Neural cell (in vitro differentiated cells): ENCODE measurements around the gene AGPAT3. TPM values are rescaled to one million over a fixed set of nuclear protein-coding genes. Genes with fewer than 3 reads are reported as not detected.

Experiments
- H2AFZ ChIP-seq: fragments of 200-600, 300-800 bp; sonication (generic), shearing (Covaris generic); 2 replicates; pipeline ENCODE4 v1.6.0; 2014; ENCODE audit warnings: low read depth, mild to moderate bottlenecking, antibody characterized with exemption, low read length, moderate library complexity
- H3F3A ChIP-seq: fragments of 200-600 bp; shearing (Covaris generic); 2 replicates; pipeline ENCODE4 v1.6.1; 2016; ENCODE audit warnings: mild to moderate bottlenecking, moderate library complexity, mixed read lengths, antibody characterized with exemption, low read length; ENCODE audit not compliant: insufficient read depth, poor library complexity, severe bottlenecking
- H3K27ac ChIP-seq: fragments of 200-600, 300-800 bp; sonication (generic), shearing (Covaris generic); 2 replicates; pipeline ENCODE4 v1.5.1; 2014; ENCODE audit warnings: mild to moderate bottlenecking, low read length, moderate library complexity
- H3K27me3 ChIP-seq: fragments of 300-800, 200-600 bp; sonication (generic), shearing (Covaris generic); 2 replicates; pipeline ENCODE4 v1.6.0; 2014; ENCODE audit warnings: mild to moderate bottlenecking, low read depth, low read length, moderate library complexity; ENCODE audit not compliant: insufficient read depth
- H3K36me3 ChIP-seq: fragments of 300-800, 200-600 bp; sonication (generic), shearing (Covaris generic); 2 replicates; pipeline ENCODE4 v1.5.1; 2014; ENCODE audit warnings: mild to moderate bottlenecking, antibody characterized with exemption, low read length, moderate library complexity; ENCODE audit not compliant: insufficient read depth
- H3K4me2 ChIP-seq: fragments of 300-800, 200-600 bp; sonication (generic), shearing (Covaris generic); 2 replicates; pipeline ENCODE4 v1.6.0; 2014; ENCODE audit warnings: mild to moderate bottlenecking, low read length
- H3K4me3 ChIP-seq: fragments of 300-800, 200-600 bp; sonication (generic), shearing (Covaris generic); 2 replicates; pipeline ENCODE4 v1.5.1; 2014; ENCODE audit warnings: mild to moderate bottlenecking, low read length, moderate library complexity
- H3K79me2 ChIP-seq: fragments of 200-600 bp; shearing (Covaris generic); replicated peaks from 2 replicates; pipeline ENCODE4 v1.6.0; 2014; ENCODE audit warnings: mild to moderate bottlenecking, low read length, moderate library complexity; ENCODE audit not compliant: insufficient read depth
- H3K9ac ChIP-seq: fragments of 300-800, 200-600 bp; sonication (generic), shearing (Covaris generic); 2 replicates; pipeline ENCODE4 v1.6.1; 2016; ENCODE audit warnings: mild to moderate bottlenecking, low read length, mixed read lengths
- H3K9me2 ChIP-seq: fragments of 200-600 bp; shearing (Covaris generic); 2 replicates; pipeline ENCODE4 v1.6.1; 2016; ENCODE audit warnings: mild to moderate bottlenecking, low read length, mixed read lengths; ENCODE audit not compliant: insufficient read depth
- H3K9me3 ChIP-seq: fragments of 200-600, 300-800 bp; sonication (generic), shearing (Covaris generic); 2 replicates; pipeline ENCODE4 v1.6.1; 2016; ENCODE audit warnings: mild to moderate bottlenecking, mixed run types, low read length, moderate library complexity, mixed read lengths
- H4K20me1 ChIP-seq: fragments of 200-600 bp; shearing (Covaris generic); 2 replicates; pipeline ENCODE4 v1.6.1; 2016; ENCODE audit warnings: mild to moderate bottlenecking, mixed run types; ENCODE audit not compliant: insufficient read depth
- EP300 ChIP-seq: fragments of 450-650 bp; conservative IDR thresholded peaks from 2 replicates; pipeline ENCODE4 v1.6.1; 2014; ENCODE audit warnings: antibody characterized with exemption, mild to moderate bottlenecking, moderate library complexity; ENCODE audit not compliant: poor library complexity, severe bottlenecking
- EZH2 ChIP-seq: fragments of 200-600, 300-800 bp; shearing (Covaris generic), sonication (generic); IDR thresholded peaks from 2 replicates; pipeline ENCODE4 v1.6.1; 2014; ENCODE audit warnings: antibody characterized with exemption, low read length, borderline replicate concordance, mild to moderate bottlenecking; ENCODE audit not compliant: insufficient read depth, poor library complexity, severe bottlenecking
- MXI1 ChIP-seq: fragments of 450-650 bp; conservative IDR thresholded peaks from 2 replicates; pipeline ENCODE4 v1.6.1; 2014; ENCODE audit warnings: antibody characterized with exemption, mild to moderate bottlenecking; ENCODE audit not compliant: poor library complexity, severe bottlenecking
- POLR2AphosphoS5 ChIP-seq: IDR thresholded peaks from 2 replicates; pipeline ENCODE4 v1.6.1; 2012
- RAD21 ChIP-seq: fragments of 450-650 bp; conservative IDR thresholded peaks from 2 replicates; pipeline ENCODE4 v1.6.1; 2014; ENCODE audit warnings: antibody characterized with exemption, mild to moderate bottlenecking, moderate library complexity
- SMC3 ChIP-seq: fragments of 450-650 bp; conservative IDR thresholded peaks from 2 replicates; pipeline ENCODE4 v1.6.1; 2014; ENCODE audit warnings: antibody characterized with exemption, mild to moderate bottlenecking, moderate library complexity; ENCODE audit not compliant: poor library complexity
- TAF1 ChIP-seq: IDR thresholded peaks from 2 replicates; pipeline ENCODE4 v1.6.1; 2012; ENCODE audit warnings: low read depth
- polyA plus RNA-seq: library from polyadenylated mRNA; depleted of rRNA; stranded (reverse); fragments of >200 nt; gene quantifications from 2 replicates; pipeline ENCODE4 v1.2.3, GENCODE V29; 2014
- TF ChIP-seq, protein P1 (sequence below): fragments of 450-650 bp; IDR thresholded peaks from 2 replicates; pipeline ENCODE4 v1.5.1; 2014; ENCODE audit warnings: antibody characterized with exemption, mild to moderate bottlenecking, moderate library complexity; ENCODE audit not compliant: poor library complexity, severe bottlenecking
- TF ChIP-seq, protein P2 (sequence below): IDR thresholded peaks from 2 replicates; pipeline ENCODE4 v1.6.1; 2012; ENCODE audit warnings: borderline replicate concordance

The AGPAT3 gene
- polyA plus RNA-seq, 1 donor from 2014 or later = 8.4 TPM

DNA sequence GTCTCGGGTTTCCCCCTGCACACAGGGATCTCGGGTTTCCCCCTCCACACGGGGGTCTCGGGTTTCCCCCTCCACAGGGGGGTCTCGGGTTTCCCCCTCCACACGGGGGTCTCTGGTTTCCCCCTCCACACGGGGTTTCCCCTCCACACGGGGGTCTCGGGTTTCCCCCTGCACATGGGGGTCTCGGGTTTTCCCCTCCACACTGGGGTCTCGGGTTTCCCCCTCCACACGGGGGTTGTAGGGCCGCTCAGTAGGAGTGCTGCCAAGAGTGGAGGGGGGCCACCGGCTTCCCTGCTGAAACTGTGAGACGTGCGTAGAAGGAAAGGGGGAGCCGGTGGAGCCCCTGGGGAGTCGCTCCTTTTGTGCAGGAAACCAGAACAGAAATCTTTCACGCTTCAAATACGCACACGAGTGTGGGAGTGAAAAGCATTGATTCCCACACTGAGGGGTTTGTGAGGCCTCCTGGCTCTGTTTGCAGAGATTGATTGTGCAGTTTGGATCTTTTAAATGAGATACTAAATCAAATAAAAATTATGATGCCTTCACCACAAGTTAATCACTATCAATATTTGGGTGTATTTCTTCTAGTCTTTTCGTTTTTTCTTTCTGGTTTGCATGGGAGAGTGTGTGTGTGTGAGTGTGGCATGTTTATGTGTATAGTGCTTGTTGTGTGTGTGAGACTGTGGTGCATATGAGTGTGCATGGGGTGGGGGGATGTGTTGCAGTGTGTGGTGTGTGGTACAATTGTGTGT lies 92.8 kb downstream of the AGPAT3 start:
- Histone ChIP-seq H3K4me3 (no peak overlapping the region), H3K9ac (no peak overlapping the region), H3K9me3 (no peaks in the 10 kb centered on the region), H3K9me2 (no peaks in the 10 kb centered on the region), H3K27ac (no peak overlapping the region), H3F3A (no peaks in the 10 kb centered on the region), H3K4me2 (no peak overlapping the region), H3K27me3 (no peaks in the 10 kb centered on the region), H2AFZ (no peak overlapping the region), H4K20me1 (no peaks in the 10 kb centered on the region), H3K36me3 (no peaks in the 10 kb centered on the region), H3K79me2 (no peaks in the 10 kb centered on the region)
- TF ChIP-seq, protein P1, sequence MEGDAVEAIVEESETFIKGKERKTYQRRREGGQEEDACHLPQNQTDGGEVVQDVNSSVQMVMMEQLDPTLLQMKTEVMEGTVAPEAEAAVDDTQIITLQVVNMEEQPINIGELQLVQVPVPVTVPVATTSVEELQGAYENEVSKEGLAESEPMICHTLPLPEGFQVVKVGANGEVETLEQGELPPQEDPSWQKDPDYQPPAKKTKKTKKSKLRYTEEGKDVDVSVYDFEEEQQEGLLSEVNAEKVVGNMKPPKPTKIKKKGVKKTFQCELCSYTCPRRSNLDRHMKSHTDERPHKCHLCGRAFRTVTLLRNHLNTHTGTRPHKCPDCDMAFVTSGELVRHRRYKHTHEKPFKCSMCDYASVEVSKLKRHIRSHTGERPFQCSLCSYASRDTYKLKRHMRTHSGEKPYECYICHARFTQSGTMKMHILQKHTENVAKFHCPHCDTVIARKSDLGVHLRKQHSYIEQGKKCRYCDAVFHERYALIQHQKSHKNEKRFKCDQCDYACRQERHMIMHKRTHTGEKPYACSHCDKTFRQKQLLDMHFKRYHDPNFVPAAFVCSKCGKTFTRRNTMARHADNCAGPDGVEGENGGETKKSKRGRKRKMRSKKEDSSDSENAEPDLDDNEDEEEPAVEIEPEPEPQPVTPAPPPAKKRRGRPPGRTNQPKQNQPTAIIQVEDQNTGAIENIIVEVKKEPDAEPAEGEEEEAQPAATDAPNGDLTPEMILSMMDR = no peak
- TF ChIP-seq EP300 (no peak), MXI1 (no peak), SMC3 (no peak), EZH2 (no peak), RAD21 (no peak), POLR2AphosphoS5 (no peak)
- TF ChIP-seq, protein P2, sequence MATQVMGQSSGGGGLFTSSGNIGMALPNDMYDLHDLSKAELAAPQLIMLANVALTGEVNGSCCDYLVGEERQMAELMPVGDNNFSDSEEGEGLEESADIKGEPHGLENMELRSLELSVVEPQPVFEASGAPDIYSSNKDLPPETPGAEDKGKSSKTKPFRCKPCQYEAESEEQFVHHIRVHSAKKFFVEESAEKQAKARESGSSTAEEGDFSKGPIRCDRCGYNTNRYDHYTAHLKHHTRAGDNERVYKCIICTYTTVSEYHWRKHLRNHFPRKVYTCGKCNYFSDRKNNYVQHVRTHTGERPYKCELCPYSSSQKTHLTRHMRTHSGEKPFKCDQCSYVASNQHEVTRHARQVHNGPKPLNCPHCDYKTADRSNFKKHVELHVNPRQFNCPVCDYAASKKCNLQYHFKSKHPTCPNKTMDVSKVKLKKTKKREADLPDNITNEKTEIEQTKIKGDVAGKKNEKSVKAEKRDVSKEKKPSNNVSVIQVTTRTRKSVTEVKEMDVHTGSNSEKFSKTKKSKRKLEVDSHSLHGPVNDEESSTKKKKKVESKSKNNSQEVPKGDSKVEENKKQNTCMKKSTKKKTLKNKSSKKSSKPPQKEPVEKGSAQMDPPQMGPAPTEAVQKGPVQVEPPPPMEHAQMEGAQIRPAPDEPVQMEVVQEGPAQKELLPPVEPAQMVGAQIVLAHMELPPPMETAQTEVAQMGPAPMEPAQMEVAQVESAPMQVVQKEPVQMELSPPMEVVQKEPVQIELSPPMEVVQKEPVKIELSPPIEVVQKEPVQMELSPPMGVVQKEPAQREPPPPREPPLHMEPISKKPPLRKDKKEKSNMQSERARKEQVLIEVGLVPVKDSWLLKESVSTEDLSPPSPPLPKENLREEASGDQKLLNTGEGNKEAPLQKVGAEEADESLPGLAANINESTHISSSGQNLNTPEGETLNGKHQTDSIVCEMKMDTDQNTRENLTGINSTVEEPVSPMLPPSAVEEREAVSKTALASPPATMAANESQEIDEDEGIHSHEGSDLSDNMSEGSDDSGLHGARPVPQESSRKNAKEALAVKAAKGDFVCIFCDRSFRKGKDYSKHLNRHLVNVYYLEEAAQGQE = no peak

DNA sequence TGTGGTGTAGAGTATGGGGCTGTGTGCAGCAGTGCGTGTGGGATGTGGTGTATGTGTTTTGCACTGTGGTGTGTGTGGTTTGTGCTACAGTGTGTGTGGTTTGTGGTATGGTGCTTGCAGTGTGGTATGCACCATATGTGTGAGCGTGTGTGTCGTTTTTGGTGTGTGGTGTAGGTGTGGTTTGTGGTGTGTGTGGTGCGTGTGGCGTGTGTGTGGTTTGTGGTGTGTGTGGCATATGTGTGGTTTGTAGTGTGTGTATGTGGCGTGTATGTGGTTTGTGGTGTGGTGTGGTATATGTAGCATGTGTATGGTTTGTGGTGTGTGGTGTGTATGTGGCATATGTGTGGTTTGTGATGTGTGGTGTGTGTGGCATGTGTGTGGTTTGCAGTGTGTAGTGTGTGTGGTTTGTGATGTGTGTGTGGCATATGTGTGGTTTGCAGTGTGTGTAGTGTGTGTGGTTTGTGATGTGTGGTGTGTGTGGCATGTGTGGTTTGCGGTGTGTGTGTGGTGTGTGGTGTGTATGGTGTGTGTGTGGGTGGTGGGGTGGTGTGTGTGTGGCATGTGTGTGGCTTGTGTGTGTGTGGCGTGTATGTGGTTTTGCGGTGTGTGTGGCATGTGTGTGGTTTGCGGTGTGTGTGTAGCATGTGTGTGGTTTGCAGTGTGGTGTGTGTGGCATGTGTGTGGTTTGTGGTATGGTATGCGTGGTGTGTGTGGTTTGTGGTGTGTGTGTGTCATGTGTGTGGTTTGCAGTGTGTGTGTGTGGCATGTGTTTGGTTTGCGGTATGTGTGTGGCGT lies 93.5 kb downstream of the AGPAT3 start:
- Histone ChIP-seq H3K4me2 (no peak overlapping the region), H3K27me3 (no peaks in the 10 kb centered on the region), H4K20me1 (no peaks in the 10 kb centered on the region), H3K4me3 (no peak overlapping the region), H3K36me3 (no peaks in the 10 kb centered on the region), H2AFZ (no peak overlapping the region), H3K9me3 (no peaks in the 10 kb centered on the region), H3K79me2 (no peaks in the 10 kb centered on the region), H3K9me2 (no peaks in the 10 kb centered on the region), H3F3A (no peaks in the 10 kb centered on the region), H3K9ac (no peak overlapping the region), H3K27ac (no peak overlapping the region)
- no peak for TF ChIP-seq RAD21
- no peak for TF ChIP-seq EP300
- no peak for TF ChIP-seq POLR2AphosphoS5
- no peak for TF ChIP-seq SMC3
- TF ChIP-seq, protein P2 = no peak
- no peak for TF ChIP-seq TAF1
- TF ChIP-seq, protein P1 = no peak
